HCT116 (cell line): ENCODE measurements around the gene RAD50. TPM values are rescaled to one million over a fixed set of nuclear protein-coding genes. Genes with fewer than 3 reads are reported as not detected.

Experiments used
- ATAC-seq: fragments of 200-7000 bp; cut with Tn5 transposase; 2 replicates; pipeline ENCODE4 v1.9.1; 2020; ENCODE audit warnings: mild to moderate bottlenecking, moderate library complexity
- BruUV-seq: library from RNA; stranded (reverse); fragments of 400-500 nt; replicated peaks from 2 replicates; lab custom pipeline; 2021; lab: Mats Ljungman, UMichigan
- CTCF ChIA-PET: fragments of 300-600 bp; sonication (Branson Sonifier 250); formaldehyde crosslinking; loops from one replicate; lab custom pipeline; 2021; ENCODE audit warnings: antibody characterized with exemption; lab: Charles Lee
- POLR2A ChIA-PET: fragments of 300-600, 350-600 bp; sonication (Branson Sonifier 250); formaldehyde crosslinking; loops from one replicate; lab custom pipeline; 2021; ENCODE audit warnings: antibody characterized with exemption; lab: Charles Lee
- RAD21 ChIA-PET, 2 experiments: fragments of 300-600 bp; sonication (Branson Sonifier 250); formaldehyde crosslinking; loops; one replicate each; lab custom pipeline; 2023; ENCODE audit warnings: low total read pairs in 2 of 2; ENCODE audit not compliant: uncharacterized antibody in 2 of 2, unreplicated experiment in 2 of 2, low non-redundant PET in 1 of 2; lab: Charles Lee
- DNase-seq: peaks from one replicate; pipeline ENCODE4 v3.0.0-alpha.2; 2010; ENCODE audit warnings: low read depth, low spot score
- H2AFZ ChIP-seq: fragments of 200-600 bp; shearing (Covaris generic), sonication (generic); 2 replicates; pipeline ENCODE4 v1.6.1; 2017; ENCODE audit warnings: low read depth, mixed run types, mixed read lengths, antibody characterized with exemption, low read length; ENCODE audit not compliant: poor library complexity, severe bottlenecking
- H3K27ac ChIP-seq: 2 replicates; pipeline ENCODE4 v1.5.1; 2012; ENCODE audit warnings: low read depth, low read length
- H3K27me3 ChIP-seq: fragments of 200-600 bp; sonication (generic); 2 replicates; pipeline ENCODE4 v1.6.1; 2016; ENCODE audit warnings: mixed run types, low read length, mixed read lengths; ENCODE audit not compliant: insufficient read depth
- H3K36me3 ChIP-seq, 2 experiments: fragments of 200-500 bp in 1 of 2; fragments of 200-600 bp in 1 of 2; sonication (Bioruptor generic) in 1 of 2; sonication (generic) in 1 of 2; 2 replicates each; pipeline versions ENCODE4 v1.5.1 to v1.6.1; 2014 to 2016; ENCODE audit warnings: low read length in 2 of 2, inconsistent platforms in 1 of 2, mixed read lengths in 1 of 2, mixed run types in 1 of 2; ENCODE audit not compliant: insufficient read depth in 2 of 2, control insufficient read depth in 1 of 2
- H3K4me1 ChIP-seq, 2 experiments: fragments of 200-600 bp in 1 of 2; sonication (generic) in 1 of 2; 2 replicates each; pipeline versions ENCODE4 v1.5.1 to v1.6.1; 2012 to 2017; ENCODE audit warnings: low read length in 2 of 2, inconsistent platforms in 1 of 2, mild to moderate bottlenecking in 1 of 2, mixed read lengths in 1 of 2, mixed run types in 1 of 2, moderate library complexity in 1 of 2; ENCODE audit not compliant: insufficient read depth in 2 of 2, control insufficient read depth in 1 of 2
- H3K4me2 ChIP-seq: fragments of 200-600 bp; sonication (generic); 2 replicates; pipeline ENCODE4 v1.6.1; 2017; ENCODE audit warnings: mixed run types, low read length, mixed read lengths
- H3K4me3 ChIP-seq, 2 experiments: fragments of 200-600 bp in 1 of 2; sonication (generic) in 1 of 2; replicated peaks in 1 of 2; 2 replicates each; pipeline ENCODE4 v1.5.1; 2011 to 2016; ENCODE audit warnings: low read length in 2 of 2, control low read depth in 1 of 2, low read depth in 1 of 2, mild to moderate bottlenecking in 1 of 2, mixed read lengths in 1 of 2, mixed run types in 1 of 2
- H3K79me2 ChIP-seq: fragments of 200-600 bp; sonication (generic); 2 replicates; pipeline ENCODE4 v1.6.1; 2017; ENCODE audit warnings: mild to moderate bottlenecking, mixed run types, low read length, moderate library complexity, mixed read lengths; ENCODE audit not compliant: insufficient read depth
- H3K9ac ChIP-seq: fragments of 200-600 bp; sonication (generic); 2 replicates; pipeline ENCODE4 v1.6.1; 2016; ENCODE audit warnings: low read length, mixed read lengths
- H3K9me2 ChIP-seq: fragments of 200-600 bp; sonication (generic), shearing (Covaris generic); 2 replicates; pipeline ENCODE4 v1.6.1; 2017; ENCODE audit warnings: mixed run types, mild to moderate bottlenecking, moderate library complexity; ENCODE audit not compliant: insufficient read depth
- H3K9me3 ChIP-seq, 2 experiments: fragments of 200-500 bp in 1 of 2; fragments of 200-600 bp in 1 of 2; sonication (Bioruptor generic) in 1 of 2; sonication (generic) in 1 of 2; 2 replicates each; pipeline ENCODE4 v1.6.1; 2014 to 2017; ENCODE audit warnings: low read length in 2 of 2, mixed read lengths in 2 of 2, inconsistent platforms in 1 of 2, low read depth in 1 of 2, mild to moderate bottlenecking in 1 of 2, mixed run types in 1 of 2, moderate library complexity in 1 of 2; ENCODE audit not compliant: control insufficient read depth in 1 of 2, insufficient read depth in 1 of 2
- H4K20me1 ChIP-seq: fragments of 200-600 bp; sonication (generic), shearing (Covaris generic); 2 replicates; pipeline ENCODE4 v1.6.1; 2017; ENCODE audit warnings: mixed run types, mild to moderate bottlenecking, moderate library complexity; ENCODE audit not compliant: insufficient read depth
- EZH2 ChIP-seq: fragments of 200-600 bp; sonication (generic); IDR thresholded peaks from 2 replicates; pipeline ENCODE4 v1.6.1; 2017; ENCODE audit warnings: antibody characterized with exemption, mixed run types
- EZH2phosphoT487 ChIP-seq: fragments of 200-600 bp; IDR thresholded peaks from 2 replicates; pipeline ENCODE4 v1.6.1; 2018; ENCODE audit warnings: antibody characterized with exemption, borderline replicate concordance
- FOSL1 ChIP-seq: IDR thresholded peaks from 2 replicates; pipeline ENCODE4 v1.6.1; 2012; ENCODE audit warnings: low read depth
- POLR2AphosphoS5 ChIP-seq: IDR thresholded peaks from 2 replicates; pipeline ENCODE4 v1.6.1; 2011; ENCODE audit warnings: mild to moderate bottlenecking, low read depth, low read length, moderate library complexity
- ZNF274 ChIP-seq: fragments of 200-500 bp; sonication (Bioruptor generic); IDR thresholded peaks from 2 replicates; pipeline ENCODE4 v1.6.1; 2014; ENCODE audit warnings: mild to moderate bottlenecking, low read depth, low read length, inconsistent platforms
- intact Hi-C: fragments of 100-400 bp; cut with micrococcal nuclease; formaldehyde crosslinking; loops from 2 replicates; pipeline ENCODE4 v1.10.0; 2022
- total RNA-seq: library from RNA; stranded (reverse); gene quantifications from one replicate; pipeline ENCODE4 v1.2.1, GENCODE V29; 2021; ENCODE audit not compliant: unreplicated experiment
- TF ChIP-seq, protein P1 (sequence below): IDR thresholded peaks from 2 replicates; pipeline ENCODE4 v1.6.1; 2011; ENCODE audit warnings: mild to moderate bottlenecking, low read length, moderate library complexity; ENCODE audit not compliant: insufficient replicate concordance; ENCODE audit errors: extremely low read depth

RAD50 gene
- total RNA-seq, 1 experiment from 2014 or later, result 43.6 TPM

DNA sequence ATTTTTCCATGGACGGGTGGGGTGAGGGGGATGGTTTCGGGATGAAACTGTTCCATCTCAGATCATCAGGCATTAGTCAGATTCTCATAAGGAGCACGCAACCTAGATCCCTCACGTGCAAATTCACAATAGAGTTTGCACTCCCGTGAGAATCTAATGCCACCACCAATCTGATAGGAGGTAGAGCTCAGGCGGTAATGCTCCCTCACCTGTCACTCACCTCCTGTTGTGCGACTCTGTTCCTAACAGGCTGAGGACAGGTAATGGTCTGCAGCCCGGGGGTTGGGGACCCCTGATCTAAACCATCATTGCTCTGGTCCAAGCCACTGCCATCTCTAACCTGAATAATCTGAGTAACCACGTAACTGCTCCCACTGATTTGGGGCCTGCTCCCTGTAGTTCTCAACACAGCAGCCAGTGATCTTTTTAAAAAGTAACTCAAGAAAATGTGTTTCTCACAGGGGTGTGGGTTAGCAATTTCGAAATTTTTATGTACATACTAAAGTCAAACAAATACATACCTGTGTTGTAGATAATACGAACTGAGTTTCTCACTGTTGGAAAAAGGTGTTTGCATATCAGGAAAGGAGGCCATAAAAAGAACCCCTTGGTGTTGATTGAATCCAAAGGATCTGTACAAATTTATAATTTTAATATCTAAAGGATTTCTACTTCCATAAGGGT is 89.9 kb downstream of the RAD50 start:
- Histone ChIP-seq H3K36me3 (peaks cover 8 to 13% of the 10 kb centered on the region in 2 experiments; a peak in 3 of 4 replicates), H3K79me2 (no peaks in the 10 kb centered on the region), H4K20me1 (no peaks in the 10 kb centered on the region), H3K4me3 (no peak overlapping the region), H3K27me3 (no peaks in the 10 kb centered on the region), H3K4me1 (no peaks in the 10 kb centered on the region), H3K27ac (no peak overlapping the region), H3K9me2 (no peaks in the 10 kb centered on the region), H3K4me2 (no peak overlapping the region), H2AFZ (no peak overlapping the region), H3K9ac (no peak overlapping the region), H3K9me3 (0 out of 4 replicates have a peak, but pooled peaks cover 0 to 4% of the 10 kb centered on the region in 2 experiments)
- TF ChIP-seq ZNF274 (no peak), POLR2AphosphoS5 (peak; percentile 0; the same call in 1 of the 2 replicates), FOSL1 (no peak), EZH2 (no peak), EZH2phosphoT487 (no peak)
- TF ChIP-seq, protein P1, sequence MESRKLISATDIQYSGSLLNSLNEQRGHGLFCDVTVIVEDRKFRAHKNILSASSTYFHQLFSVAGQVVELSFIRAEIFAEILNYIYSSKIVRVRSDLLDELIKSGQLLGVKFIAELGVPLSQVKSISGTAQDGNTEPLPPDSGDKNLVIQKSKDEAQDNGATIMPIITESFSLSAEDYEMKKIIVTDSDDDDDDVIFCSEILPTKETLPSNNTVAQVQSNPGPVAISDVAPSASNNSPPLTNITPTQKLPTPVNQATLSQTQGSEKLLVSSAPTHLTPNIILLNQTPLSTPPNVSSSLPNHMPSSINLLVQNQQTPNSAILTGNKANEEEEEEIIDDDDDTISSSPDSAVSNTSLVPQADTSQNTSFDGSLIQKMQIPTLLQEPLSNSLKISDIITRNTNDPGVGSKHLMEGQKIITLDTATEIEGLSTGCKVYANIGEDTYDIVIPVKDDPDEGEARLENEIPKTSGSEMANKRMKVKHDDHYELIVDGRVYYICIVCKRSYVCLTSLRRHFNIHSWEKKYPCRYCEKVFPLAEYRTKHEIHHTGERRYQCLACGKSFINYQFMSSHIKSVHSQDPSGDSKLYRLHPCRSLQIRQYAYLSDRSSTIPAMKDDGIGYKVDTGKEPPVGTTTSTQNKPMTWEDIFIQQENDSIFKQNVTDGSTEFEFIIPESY, result no peak
- DNase-seq (no peak), ATAC-seq (no peak)
- ChIA-PET RAD21 (no interaction called here), POLR2A (no interaction called here), CTCF (no interaction called here)
- intact Hi-C loops, result no loop called here
- no TSS peak for BruUV-seq
